DMS153 treated with DMSO at 0.1 percent for 48 hours (cell line): ENCODE measurements around the gene MEIS2.

Source experiments
- DNase-seq: peaks from one replicate; lab custom pipeline; 2025; ENCODE audit not compliant: unreplicated experiment; lab: John Stamatoyannopoulos, UW

MEIS2 gene

GRCh38 chr15:36967929-36968328 lies 132.4 kb downstream of the MEIS2 start:
- no peak for DNase-seq

DNA sequence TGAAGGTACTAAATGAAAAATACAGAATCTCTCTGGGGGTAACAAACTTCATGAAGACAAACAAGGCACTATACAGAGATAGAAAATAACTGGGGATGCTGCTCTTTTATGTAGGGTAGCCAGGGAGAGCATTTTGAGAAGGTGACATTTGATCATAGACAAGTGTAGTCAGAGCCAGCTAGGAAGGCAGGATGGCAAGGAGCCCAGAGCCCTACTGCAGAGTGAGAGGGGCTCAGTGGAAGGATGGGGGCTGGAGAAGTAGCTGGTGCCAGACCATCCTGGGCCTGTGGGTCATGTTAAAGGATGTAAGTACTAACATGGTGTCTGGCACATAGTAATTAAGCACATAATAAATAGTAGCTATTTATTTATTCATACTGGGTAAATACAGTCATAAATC lies 133.6 kb downstream of the MEIS2 start:
- no peak for DNase-seq

GRCh38 chr15:36965570-36966342 lies 134.6 kb downstream of the MEIS2 start:
- no peak for DNase-seq

GRCh38 chr15:36964626-36965025 lies 135.7 kb downstream of the MEIS2 start:
- no peak for DNase-seq

- no peak for DNase-seq
Measured at GRCh38 chr15:36961956-36962355, 138.4 kb downstream of the MEIS2 start.

DNA sequence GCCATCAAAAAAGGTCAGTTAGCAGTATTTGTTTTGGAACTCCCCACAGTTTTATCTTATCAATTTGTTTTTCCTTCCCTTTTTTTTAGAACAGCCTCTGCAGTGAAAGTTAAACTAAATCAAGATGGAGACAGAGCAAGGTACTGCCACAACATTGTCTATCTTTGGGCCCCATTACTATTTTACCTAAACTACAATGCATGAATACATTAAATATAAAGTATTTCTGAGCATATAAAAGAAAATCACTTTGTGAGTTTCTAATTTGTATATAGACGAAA lies 139.5 kb downstream of the MEIS2 start:
- no peak for DNase-seq

DNA sequence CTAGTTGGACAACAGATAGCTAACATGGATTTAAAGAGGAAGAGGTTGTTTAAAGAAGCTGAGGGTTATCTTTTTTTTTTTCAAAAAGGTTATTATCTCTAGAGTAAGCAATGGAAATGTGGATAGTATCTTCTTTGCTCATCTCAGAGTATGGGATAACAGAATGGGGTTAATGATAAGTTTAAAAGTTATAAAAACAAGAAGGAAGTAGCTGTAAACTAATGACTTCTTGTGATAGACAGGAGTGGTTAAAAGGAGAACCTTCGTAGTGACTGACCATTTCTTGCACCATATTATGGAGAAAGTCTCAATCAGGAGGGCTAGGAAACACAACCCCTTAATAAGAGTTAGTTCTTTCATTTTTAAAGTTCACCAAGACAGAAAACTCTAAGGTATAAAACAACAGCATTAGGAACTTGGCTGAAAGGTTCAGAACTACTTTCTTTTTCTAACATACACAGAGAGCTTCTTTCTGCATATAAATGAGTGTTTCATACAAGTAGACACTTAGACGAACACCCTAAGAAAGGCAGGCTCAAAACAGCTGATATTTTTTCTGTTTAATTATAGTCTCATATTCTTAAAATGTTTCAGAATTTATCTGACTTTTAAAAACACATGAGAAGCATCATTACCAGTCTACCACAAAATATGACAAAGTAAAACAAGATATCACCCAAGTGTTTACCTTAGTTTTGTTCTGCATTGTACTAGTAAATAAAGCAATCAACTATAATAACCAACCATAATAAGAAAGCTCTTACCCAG lies 140.0 kb downstream of the MEIS2 start:
- DNase-seq, result no peak

DNA sequence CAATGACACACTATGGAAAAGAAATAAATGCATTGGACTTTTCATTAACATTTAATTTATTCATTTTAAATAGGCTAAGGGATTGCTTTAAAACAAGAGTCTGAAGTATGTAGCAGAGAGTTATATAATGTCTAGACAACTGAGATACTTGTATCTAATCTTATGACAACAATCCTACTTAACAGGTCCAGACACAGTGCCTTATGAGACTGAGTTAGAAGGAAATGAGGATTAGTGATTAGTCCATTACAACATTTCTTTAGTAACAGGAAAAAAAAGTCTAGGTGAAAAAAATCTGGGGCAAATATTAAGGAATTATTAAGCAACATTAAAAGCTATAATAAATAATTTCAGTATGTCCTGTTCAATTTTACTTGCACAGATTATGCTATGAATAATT lies 140.6 kb downstream of the MEIS2 start:
- no peak for DNase-seq

DNA sequence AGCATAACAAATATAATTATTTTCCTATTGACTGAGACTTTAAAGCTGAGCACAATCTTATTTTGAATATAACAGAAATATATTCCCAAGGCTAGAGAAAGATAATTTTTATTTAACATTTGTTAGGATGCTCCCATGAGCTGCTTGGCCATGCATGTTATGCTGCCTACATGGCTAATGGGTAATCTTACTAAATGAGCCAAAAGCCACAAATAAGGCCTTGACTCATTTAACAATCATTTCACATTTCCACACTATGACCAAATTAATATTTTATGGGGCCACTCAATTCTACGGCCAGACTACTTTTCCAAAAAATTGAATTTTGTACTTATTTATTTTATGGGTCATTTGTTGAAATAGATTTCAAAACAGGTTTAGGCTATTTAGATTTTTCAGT lies 141.7 kb downstream of the MEIS2 start:
- no peak for DNase-seq

DNA sequence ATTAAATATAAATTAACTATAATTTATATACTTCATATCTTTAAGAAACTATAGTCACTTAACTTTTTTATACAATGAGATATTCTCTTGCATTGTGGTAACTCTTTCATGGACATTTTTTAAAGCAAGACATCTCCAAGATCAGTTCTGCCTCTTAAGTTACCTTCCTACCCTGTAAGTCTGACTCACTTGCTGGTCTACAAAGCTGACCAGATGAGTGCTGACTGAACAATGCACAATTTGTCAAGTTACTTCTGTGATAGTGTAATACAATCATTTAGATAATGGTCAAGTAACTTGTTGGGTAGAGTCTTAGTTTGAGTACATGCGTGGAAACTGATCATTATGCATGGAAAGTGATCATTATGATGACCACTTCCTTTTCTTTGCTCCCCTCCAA lies 145.9 kb downstream of the MEIS2 start:
- DNase-seq, result no peak

GRCh38 chr15:36953346-36953745 lies 147.0 kb downstream of the MEIS2 start:
- no peak for DNase-seq

DNA sequence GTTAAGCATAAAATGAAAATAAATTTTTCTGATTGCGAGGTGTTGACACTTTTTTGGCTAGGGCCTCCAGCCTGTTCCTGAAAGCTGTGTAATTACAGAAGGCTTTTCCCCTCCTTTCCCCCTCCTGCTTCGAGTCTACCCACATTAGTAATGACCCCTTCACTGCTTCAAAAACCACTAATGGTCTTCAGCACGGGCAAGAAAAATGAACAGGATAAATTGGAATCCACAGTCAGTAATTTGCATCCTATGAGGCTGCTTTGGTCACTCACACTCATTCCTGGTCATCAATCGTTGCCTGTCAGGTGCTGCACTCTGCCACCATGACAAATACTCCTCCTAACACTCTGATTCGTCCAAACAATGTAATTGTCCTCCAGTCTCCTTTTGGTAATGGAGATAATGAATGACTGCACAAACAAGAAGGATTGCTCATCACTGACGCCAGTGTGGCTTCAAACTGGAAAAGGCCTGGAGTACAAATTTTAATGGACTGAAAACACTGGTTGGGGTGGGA lies 148.6 kb downstream of the MEIS2 start:
- no peak for DNase-seq

DNA sequence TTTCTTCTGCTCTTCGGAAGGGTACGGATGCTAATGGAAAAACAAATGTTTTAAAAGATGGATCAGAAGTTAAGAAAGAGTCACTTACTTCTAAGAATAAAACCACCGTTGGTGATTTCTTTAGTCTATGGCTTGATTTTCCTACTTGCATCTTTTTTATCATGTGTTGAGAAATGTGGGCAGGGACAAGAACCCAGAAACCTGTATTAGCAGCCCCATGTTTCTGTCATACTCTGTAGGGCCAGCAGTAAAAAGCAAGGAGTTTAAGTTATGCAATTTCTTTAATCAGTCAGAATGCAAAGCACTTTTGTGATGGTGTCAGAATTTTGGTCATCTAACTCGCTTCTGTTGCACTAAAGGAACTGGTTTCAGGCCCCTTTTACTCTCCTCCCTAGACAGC lies 150.0 kb downstream of the MEIS2 start:
- no peak for DNase-seq

GRCh38 chr15:36948982-36949381 lies 151.4 kb downstream of the MEIS2 start:
- no peak for DNase-seq

DNA sequence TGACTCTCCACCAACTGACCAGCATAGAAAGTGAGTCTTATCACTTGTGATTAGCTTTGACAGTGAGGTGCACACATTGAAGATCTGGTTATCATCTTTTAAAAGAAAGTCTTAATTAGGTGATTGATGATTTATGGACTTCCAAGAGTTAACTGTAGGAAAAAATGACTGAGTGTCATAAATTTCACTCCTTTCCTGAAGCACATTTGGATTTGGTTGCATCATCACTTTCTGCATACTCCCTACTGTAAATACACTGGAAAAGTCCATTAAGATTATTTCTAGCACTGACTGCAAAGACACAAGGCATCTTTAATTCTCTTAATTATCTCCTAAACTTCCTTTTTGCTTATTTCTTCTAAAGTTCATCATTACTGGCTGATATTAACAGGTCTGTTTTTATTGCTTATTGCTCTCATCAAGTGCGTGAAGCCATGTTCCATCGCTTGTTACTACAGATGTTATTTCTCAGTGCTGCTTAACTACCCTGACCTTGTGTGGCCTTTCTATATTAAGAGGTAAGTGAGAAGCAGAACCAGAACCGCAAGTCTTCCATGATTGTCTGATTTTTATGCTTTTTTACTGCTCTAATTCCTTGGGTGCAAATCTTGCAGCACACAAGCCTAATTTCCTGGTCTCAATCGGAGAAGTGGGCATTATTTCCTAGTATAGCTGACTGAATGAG lies 153.2 kb downstream of the MEIS2 start:
- no peak for DNase-seq

DNA sequence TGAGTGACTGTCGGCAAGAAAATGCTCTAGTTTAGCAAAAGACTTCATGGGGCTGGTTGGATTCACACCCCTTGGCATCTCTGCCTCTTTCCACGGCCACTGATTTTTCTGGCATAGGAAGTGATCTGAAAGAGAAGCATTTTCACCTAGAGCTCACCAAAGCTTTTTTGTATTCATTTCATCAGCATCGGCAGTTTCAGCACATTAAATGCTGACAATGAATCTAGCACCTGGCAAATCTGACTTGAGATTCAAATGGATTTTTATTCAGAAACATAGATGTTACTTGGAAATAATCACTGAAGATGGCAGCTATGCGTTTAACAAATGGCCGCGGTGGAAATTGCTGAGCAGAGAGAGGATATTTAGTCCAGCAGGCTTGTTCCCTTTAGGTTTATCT lies 155.9 kb downstream of the MEIS2 start:
- DNase-seq, result no peak

DNA sequence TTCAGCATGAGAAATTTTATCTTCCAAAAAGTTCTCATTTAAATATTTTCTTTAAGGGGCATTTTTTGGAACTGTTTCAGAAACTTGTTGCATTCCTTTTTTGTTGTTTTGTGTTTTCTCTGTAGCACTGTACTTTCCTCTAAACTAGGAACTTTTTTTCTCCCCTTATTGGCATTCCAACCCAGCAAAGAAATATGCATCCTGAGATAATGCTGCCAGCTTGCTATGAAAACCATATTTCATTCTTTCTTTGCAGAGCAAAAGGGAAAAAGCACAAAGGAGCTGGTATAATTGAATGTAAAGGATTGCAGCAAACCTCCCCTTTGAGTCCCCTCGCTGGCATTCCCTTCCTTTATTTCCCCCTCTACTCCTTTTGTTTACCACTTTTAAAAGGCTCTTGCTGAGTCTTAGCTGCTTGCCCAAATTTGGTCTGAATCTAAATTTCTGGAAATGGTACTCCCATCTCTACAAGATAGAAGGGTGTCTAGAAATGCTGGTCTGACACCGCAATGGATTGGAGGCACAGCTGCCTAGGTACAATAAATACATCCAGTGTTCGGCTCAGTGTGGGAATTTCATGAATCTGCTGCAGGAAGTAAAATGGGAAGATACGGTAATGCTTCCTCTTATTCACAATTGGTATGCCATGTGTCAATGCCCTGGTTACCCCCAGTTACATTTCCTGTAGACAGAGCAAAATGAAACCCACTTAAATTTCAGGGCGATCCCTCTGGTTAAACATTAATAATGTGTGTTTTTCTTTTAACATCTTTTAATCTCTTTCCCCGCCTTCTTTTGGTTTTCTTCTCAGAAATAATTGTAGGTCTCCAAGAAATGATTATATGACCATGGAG lies 156.6 kb downstream of the MEIS2 start:
- no peak for DNase-seq

- no peak for DNase-seq
Measured at GRCh38 chr15:36942248-36942827, 158.0 kb downstream of the MEIS2 start.

DNA sequence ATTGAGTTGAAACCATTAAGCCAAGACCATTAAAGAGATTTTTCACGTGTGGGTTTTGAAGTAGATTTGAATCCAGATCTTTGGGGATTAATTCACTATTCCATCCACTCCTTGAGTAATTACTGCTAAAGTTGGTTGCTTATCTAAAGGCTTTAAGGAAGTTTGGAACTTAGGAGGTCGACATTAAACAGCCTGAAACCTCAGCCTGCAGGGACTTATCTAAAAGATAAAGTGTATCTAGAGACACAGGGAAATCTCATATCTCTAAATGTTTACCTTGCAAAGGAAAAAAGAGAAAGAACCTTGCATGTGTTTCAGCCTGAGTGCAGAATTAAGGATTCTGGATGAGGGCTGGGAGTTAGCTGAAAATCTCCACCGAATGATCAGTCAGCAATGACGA lies 158.6 kb downstream of the MEIS2 start:
- no peak for DNase-seq

DNA sequence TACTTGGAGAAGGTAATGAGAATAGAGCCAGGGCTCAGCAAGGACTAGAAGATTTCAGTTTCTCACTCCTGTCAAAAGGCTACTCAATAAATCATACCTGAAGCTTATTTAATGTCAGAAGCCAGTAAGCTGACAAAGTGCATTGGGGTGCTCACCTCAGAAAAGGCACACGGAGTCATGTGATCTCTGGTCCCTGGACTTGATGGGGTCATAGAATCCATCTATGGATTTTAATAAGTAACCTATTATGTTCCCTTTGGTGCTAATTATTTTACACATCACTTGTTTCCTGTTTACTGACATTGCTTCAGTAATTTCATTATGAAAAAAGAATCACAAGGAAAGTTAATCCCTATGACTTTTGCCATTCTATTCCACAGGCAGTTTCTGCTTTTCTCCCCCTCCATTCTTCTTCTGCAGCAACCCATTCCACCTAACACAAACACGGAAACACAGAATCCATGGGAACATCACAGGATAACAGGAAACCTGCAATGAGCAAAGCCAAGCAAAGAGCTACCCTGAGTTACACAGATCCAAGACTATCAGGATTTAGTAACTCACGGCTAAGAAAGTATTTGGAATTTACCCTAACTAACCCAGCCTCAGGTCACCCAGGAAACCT lies 159.6 kb downstream of the MEIS2 start:
- DNase-seq, result no peak
